Medulla oblongata (tissue), 1 donor: ENCODE data around the gene RPS29.

ENCODE experiments used
- DNase-seq: peaks from one replicate; pipeline ENCODE4 v3.0.0-alpha.2; 2015; ENCODE audit errors: extremely low spot score

The RPS29 gene

DNA sequence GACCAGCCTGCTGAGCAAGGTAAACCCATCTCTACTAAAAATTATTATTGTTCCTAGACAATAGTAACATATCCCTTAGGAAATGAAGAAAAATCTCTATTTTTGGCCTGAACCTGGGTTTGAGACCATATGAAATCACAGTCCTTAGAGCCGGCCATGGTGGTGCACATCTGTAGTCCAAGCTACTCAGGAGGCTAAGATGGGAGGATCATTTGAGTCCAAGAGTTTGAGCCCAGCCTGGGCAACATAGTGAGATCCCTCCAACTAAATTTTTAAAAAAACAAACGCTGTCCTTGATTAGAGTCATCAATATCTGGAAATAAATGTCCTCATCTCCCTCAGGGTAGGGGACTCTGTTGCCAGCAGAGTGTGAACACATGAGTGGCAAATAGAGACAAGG is 34.6 kb downstream of the RPS29 start:
- no peak for DNase-seq

DNA sequence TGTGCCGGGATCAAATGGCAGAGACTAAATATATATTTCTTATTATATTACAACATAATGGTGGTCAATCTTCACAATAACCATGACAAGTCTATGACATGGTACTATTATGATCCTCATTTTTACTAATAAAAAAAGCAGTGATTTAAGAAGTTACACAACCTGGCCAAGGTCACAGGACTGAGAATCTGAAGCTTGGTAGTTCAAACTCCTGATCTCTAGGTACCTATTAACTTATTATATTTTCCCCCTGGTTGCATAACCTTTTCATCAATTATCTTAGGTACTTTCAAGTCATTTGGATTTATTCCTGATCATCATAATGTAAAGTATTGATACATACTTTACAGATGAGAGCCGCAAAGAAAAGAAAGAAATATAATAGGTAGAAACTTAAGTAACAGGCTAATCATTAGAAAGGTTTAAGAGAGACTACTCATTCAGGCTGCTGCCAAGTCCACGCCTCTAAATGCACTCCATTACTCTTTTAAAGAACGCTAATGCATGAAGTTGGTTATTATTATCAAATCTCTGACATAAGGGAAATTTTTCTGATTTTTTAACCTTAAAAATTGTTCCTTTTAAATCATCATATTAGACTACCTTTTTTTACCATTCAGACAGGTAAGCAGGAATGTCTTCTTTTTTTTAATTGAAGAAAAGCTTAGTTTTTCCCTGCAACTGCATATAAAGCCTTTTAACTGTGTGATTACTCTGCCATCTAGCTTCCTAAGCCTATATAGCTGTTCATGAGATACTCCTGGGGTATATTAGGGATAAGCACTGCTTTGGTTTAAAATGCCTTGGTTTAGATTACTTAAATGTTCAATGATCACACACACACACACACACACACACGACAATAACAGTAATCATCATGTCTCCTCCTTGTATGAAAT is 35.6 kb downstream of the RPS29 start:
- no peak for DNase-seq

DNA sequence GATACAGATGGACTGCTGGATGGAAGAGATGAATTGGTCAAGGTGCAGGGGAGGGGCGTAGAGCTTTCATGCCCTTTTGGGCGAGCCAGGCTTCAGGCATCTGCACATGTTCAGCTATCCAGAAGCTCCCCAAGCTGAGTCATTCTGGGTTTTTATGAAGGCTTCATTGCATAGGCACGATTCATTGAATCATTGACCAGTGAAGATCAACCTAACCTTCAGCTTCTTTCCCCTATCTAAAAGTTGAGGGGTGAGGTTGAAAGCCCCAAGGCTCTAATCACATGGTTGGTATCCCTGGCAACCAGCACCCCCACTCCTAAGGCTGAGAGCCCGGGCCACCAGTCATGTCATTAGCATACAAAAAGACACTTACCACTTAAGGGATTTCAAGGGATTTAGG is 36.3 kb downstream of the RPS29 start:
- no peak for DNase-seq

DNA sequence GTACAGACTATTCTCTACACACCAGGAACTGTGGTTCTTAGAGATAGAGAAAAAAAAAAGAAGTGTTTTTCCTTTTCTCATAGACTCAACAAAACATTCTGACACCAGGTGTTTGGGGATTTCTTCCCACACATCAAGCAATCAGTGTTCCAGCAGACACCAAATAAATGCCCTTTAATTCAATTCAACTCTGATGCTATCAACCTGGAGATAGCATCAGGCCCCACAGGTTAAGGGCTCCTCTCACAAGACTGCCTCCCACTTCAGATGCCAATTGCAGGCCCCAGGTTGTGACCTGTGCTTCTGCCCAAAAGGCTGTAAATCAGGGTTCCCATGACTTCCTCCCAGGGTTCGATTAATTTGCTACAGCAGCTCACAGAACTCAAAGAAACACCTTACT is 36.7 kb downstream of the RPS29 start:
- DNase-seq, result no peak

DNA sequence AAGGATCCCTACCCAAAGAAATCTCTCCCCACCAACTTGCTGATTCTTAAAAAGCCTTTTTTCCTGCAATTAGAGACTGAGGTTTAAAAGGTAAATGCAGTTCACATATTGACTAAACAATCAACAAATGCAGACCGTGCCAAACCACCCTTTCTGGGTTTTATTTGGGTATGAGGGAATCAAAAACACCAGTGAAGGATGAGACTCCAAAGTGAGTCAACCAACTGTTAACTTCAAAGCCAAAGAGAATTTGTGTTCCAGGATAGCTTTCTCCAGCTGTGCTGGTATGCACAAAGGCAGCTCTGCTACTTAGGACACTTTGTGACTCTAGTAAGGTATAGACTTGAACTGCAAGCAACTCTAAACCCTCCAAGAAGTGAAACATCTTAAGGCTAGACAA is 39.4 kb downstream of the RPS29 start:
- no peak for DNase-seq

DNA sequence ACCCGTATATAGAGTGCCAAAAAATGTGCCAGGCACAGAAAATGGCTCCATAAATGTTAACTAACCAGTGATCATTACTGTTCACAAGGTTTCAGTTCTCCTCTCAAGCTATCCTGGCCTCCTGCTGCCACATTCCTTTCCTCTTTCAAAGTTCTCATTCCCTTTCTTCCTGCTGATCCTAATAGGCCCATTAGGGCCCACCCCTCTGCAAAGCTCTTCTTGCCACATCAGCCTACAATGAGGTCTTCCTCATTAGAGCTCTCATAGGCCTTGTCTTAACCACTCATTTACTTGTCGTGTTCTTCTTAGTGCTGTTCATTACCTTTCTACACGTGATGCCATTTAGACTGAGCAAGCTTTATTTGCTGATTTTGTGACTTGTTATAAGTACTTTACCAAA is 40.5 kb downstream of the RPS29 start:
- DNase-seq, result no peak

DNA sequence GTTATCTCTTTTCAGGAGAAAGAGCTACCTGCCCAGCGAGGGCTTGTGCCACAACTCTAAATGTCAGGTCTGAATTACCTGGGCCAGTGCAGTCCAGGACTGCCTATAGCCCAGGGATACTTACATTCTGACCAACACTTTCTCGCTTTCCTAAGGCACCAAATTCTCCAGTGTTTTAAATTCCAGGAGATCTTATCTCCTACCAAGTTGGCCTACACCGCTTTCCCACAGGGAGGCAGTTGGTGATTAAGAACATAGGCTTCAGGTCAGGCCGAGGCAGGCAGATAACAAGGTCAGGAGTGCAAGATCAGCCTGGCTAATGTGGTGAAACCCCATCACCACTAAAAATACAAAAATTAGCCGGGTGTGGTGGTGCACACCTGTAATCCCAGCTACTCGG is 41.1 kb downstream of the RPS29 start:
- no peak for DNase-seq

DNA sequence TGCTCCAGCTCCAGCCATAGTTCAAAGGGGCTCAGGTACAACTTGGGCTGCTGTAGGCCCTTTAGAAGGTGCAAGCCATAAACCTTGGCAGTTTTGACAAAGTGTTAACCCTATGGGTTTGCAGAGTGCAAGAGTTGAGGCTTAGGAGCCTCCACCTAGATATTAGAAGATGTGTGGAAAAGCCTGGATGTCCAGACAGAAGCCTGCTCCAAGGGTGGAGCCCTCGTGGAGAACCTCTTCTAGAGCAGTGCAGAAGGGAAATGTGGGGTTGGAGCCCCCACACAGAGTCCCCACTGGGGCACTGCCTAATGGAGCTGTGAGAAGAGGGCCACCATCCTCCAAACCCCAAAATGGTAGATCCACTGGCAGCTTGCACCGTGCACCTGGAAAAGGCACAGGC is 45.1 kb downstream of the RPS29 start:
- no peak for DNase-seq

DNA sequence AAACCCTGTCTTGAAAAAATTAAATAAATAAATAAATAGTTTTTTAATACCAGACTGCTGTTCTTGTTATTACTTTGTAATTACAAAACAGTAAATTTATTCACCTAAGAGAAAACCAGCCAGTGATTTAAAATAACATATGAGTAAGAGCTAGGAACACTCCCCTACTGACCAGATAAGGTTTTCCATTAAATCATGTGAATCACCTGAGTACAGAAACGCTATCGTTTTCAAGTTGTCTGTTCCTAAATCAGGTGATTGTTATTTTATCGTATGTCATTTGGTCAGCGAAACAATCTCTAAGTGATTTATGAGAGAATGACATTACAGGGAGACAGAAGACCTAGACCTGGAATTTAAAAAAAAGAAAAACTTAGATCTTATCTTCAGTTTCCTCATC is 47.3 kb downstream of the RPS29 start:
- no peak for DNase-seq
